Measurements from ENCODE around the gene IGF2R. TPM values are rescaled to one million over a fixed set of nuclear protein-coding genes. Genes with fewer than 3 reads are reported as not detected.

IGF2R gene
- total RNA-seq, 1 experiment from 2014 or later = 127 TPM

DNA sequence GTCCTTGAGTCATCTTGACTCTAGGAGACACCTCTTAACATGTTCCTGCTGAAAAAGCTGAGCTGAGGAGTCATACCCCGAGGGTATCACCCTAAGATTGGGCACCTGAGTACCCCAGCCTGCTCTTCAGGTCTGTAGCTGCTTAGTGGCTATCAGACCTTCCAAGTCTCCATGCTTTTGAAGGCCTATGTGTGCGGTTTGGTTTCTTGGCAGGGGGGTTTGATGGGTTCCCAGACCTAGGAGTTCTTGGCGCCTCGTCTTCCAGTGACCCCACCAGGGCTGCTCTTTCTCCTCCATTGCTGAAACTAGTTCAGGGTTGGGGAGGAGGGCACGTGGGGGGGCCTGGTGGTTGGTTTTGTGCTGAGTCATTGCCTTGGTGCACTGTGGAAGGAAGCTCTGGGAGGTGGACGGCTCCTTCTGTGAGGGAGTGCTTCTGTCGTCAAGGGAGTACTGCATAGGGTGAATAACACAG, 20.1 kb downstream of the IGF2R start:
- no peak for DNase-seq
- H3K36me3 Mint-ChIP-seq (ENCODE audit: insufficient read depth, unreplicated experiment) = no peaks in the 10 kb centered on the region

DNA sequence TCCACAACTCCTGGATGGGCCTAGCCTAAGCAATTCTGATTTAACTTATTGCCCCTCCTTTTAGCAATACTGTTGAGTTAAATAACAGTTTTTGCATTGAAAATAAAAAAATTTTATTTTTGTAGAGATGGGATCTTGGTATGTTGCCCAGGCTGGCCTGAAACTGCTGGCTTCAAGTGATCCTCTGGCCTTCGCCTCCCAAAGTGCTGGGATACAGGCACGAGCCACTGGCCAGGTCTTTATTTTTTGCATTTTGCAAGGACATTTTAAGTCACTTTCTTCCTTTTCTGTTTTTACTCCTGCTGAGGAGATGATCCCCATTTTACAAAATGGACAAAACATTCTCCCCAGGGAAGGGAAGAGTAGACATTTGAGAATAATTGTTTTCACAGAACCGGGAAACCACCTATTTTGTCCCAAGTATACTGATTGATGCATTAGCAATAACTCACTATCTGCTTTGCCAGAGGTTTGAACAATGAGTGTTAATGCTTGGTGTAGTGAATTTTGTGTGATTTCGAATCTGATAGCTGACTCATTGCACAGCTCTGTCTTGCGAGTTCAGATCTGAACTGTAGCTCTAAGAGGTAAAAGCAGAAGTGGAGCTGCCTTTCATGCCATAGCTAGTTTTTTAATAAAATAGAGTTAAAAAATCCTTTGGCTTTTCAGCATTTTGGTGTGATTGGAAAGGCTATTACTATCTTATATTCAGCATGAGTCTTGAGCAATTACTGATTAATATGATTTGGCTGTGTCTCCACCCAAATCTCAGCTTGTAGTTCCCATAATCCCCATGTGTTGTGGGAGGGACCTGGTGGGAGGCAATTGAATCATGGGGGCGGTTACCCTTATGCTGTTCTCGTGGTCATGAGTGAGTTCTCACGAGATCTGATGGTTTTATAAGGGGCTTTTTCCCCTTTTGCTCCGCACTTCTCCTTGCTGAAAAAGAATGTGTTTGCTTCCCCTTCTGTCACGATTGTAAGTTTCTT, 20.9 kb downstream of the IGF2R start:
- intact Hi-C loops (cut with micrococcal nuclease; ENCODE audit: unreplicated experiment) = no loop called here
- Mint-ChIP-seq H3K27me3 (ENCODE audit: unreplicated experiment) (no peaks in the 10 kb centered on the region), H3K4me1 (ENCODE audit: low read depth, unreplicated experiment) (no peaks in the 10 kb centered on the region), H3K27ac (ENCODE audit: unreplicated experiment) (no peak overlapping the region), H3K9me3 (ENCODE audit: low read depth, unreplicated experiment) (no peaks in the 10 kb centered on the region), H3K36me3 (ENCODE audit: insufficient read depth, unreplicated experiment) (no peaks in the 10 kb centered on the region), H3K4me3 (ENCODE audit: low read depth, unreplicated experiment) (no peak overlapping the region)
- CTCF ChIA-PET = no interaction called here
- DNase-seq = no peak
- TF ChIP-seq, protein P1, sequence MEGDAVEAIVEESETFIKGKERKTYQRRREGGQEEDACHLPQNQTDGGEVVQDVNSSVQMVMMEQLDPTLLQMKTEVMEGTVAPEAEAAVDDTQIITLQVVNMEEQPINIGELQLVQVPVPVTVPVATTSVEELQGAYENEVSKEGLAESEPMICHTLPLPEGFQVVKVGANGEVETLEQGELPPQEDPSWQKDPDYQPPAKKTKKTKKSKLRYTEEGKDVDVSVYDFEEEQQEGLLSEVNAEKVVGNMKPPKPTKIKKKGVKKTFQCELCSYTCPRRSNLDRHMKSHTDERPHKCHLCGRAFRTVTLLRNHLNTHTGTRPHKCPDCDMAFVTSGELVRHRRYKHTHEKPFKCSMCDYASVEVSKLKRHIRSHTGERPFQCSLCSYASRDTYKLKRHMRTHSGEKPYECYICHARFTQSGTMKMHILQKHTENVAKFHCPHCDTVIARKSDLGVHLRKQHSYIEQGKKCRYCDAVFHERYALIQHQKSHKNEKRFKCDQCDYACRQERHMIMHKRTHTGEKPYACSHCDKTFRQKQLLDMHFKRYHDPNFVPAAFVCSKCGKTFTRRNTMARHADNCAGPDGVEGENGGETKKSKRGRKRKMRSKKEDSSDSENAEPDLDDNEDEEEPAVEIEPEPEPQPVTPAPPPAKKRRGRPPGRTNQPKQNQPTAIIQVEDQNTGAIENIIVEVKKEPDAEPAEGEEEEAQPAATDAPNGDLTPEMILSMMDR (IDR thresholded peaks at IDR 0.05; ENCODE audit: unreplicated experiment) = no peak
- no TSS peak for BruUV-seq (replicated peaks)

More for the DNA sequence above, 20.1 kb downstream of the IGF2R start:
- TF ChIP-seq, protein P1 (IDR thresholded peaks at IDR 0.05; ENCODE audit: unreplicated experiment) = no peak
- CTCF ChIA-PET = no interaction called here
- no peaks in the 10 kb centered on the region for H3K9me3 Mint-ChIP-seq (ENCODE audit: low read depth, unreplicated experiment)
- BruUV-seq (replicated peaks) = no TSS peak
- H3K4me3 Mint-ChIP-seq (ENCODE audit: low read depth, unreplicated experiment) = no peak overlapping the region
- intact Hi-C loops (cut with micrococcal nuclease; ENCODE audit: unreplicated experiment) = no loop called here
- no peak overlapping the region for H3K27ac Mint-ChIP-seq (ENCODE audit: unreplicated experiment)
- H3K27me3 Mint-ChIP-seq (ENCODE audit: unreplicated experiment) = no peaks in the 10 kb centered on the region
- H3K4me1 Mint-ChIP-seq (ENCODE audit: low read depth, unreplicated experiment) = peaks cover 2% of the 10 kb centered on the region

DNA sequence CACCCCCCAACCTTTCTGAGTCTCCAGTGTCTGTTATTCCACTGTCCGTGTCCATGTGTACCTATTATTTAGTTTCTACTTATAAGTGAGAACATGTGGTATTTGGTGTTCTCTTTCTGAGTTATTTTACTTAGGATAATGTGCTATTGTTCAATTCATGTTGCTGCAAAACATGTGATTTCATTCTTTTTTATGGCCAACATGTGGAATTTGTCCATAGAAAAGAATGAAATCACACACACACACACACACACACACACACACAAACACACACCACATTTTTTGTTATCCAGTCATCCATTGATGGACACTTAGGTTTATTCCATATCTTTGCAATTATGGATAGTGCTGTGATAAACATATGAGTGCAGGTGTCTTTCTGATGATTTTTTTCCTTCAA, 23.5 kb downstream of the IGF2R start:
- no TSS peak for BruUV-seq (replicated peaks)
- H3K4me1 Mint-ChIP-seq (ENCODE audit: low read depth, unreplicated experiment) = no peaks in the 10 kb centered on the region

DNA sequence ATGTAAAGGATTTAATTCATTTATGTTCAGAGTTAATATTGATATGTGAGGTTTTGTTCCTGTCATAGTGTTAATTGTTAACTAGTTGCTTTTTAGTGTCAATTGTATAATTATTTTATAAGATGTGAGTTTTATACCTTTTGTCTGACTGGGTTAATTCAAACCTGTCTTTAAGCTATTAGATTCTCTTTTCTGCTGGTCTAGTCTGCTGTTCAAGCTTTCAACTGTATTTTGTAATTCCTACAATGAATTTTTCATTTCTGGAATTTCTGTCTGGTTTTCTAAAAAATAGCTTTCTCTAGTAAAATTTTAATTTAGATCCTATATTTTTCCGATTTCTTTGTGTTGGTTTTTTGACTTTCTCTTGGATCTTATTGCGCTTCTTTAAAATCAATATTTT, 26.5 kb downstream of the IGF2R start:
- H3K27me3 Mint-ChIP-seq (ENCODE audit: unreplicated experiment) = no peaks in the 10 kb centered on the region
- H3K27ac Mint-ChIP-seq (ENCODE audit: unreplicated experiment) = no peak overlapping the region
- DNase-seq = no peak
- CTCF ChIA-PET = interaction anchor here (0.7 kb wide), 2 partner anchors 11 to 15 kb away, joined by 3 to 5 read pairs; no protein-coding TSS in a partner anchor
- no TSS peak for BruUV-seq (replicated peaks)
- H3K36me3 Mint-ChIP-seq (ENCODE audit: insufficient read depth, unreplicated experiment) = peaks cover 11% of the 10 kb centered on the region
- H3K4me1 Mint-ChIP-seq (ENCODE audit: low read depth, unreplicated experiment) = no peaks in the 10 kb centered on the region
- H3K9me3 Mint-ChIP-seq (ENCODE audit: low read depth, unreplicated experiment) = no peaks in the 10 kb centered on the region
- TF ChIP-seq, protein P1 (IDR thresholded peaks at IDR 0.05; ENCODE audit: unreplicated experiment) = no peak
- H3K4me3 Mint-ChIP-seq (ENCODE audit: low read depth, unreplicated experiment) = no peak overlapping the region
- intact Hi-C loops (cut with micrococcal nuclease; ENCODE audit: unreplicated experiment) = no loop called here

More for the DNA sequence above, 23.5 kb downstream of the IGF2R start:
- CTCF ChIA-PET = no interaction called here
- H3K27ac Mint-ChIP-seq (ENCODE audit: unreplicated experiment) = no peak overlapping the region
- H3K36me3 Mint-ChIP-seq (ENCODE audit: insufficient read depth, unreplicated experiment) = no peaks in the 10 kb centered on the region
- TF ChIP-seq, protein P1 (IDR thresholded peaks at IDR 0.05; ENCODE audit: unreplicated experiment) = no peak
- H3K27me3 Mint-ChIP-seq (ENCODE audit: unreplicated experiment) = no peaks in the 10 kb centered on the region
- intact Hi-C loops (cut with micrococcal nuclease; ENCODE audit: unreplicated experiment) = no loop called here
- no peaks in the 10 kb centered on the region for H3K9me3 Mint-ChIP-seq (ENCODE audit: low read depth, unreplicated experiment)
- DNase-seq = no peak
- no peak overlapping the region for H3K4me3 Mint-ChIP-seq (ENCODE audit: low read depth, unreplicated experiment)

Measured in Calu3 (cell line).